ENCODE data around the gene ADAMTS10.
"Not testable (repeated sequence)": the region's sequence is repeated elsewhere in the genome, so short reads cannot be mapped to it uniquely, and the experiment has no call there.

GRCh38 chr19:8637070-8637469 lies 26.6 kb upstream of the ADAMTS10 start:
- not testable (repeated sequence) for TF ChIP-seq CTCF, POLR2A, POLR2AphosphoS5 (IDR thresholded peaks at IDR 0.05)
